Measurements from ENCODE around the gene ZNF808. TPM values are rescaled to one million over a fixed set of nuclear protein-coding genes. Genes with fewer than 3 reads are reported as not detected.
A peak's percentile ranks its signal among the peaks of the same experiment; 100 is the strongest.
"Not testable (repeated sequence)": the region's sequence is repeated elsewhere in the genome, so short reads cannot be mapped to it uniquely, and the experiment has no call there.

The ZNF808 gene
- total RNA-seq = 31.1 and 33.7 TPM in 2 replicates

DNA sequence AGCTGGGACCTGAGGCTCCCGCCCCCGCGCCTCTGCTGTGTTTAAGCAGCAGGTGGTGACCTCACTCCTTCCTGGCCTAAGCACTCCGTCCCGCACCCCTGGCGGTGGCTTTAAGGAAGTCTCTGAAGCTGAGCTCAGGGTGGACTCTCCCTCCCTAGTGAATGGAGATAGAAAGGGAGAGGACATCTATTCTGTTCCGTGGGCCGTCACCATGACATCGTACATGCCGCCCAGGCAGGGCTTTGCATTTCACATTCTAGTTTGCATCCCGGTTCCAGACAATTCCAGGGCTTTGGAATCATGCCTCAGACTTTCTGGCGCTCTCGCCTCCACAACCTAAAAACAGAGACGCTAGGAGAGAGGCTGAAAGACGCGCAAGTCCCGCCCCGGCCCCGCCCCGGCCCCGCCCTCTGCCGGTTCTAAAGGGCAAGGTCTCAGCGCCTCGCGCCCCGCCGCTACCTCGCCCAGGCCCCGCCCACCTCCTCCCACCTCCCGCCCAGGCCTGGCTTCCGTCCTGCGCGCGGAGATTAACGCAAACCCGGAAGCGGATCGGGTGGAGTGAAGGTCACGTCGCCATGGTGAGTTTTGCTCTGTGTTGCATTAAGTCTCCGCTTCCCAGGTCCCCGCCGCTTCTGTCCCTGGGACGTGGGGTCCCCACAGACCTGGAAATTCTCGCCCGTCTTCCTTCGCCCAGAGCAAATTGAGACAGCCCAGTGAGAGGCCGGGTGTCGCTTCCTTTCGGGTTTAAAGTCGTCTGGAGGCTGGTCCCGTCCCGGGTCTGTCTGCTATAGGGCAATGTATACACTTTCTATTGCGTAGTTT is at the start of gene ZNF808:
Gene ZNF808 (plus strand): TSS at position 535 of the 822 bp plus-strand sequence. CDS start 15,617 bp downstream, outside the sequence.
- ATAC-seq (ENCODE audit: low read depth) (peak; percentile 89), DNase-seq (peak; percentile 79)
- CTCF ChIA-PET = interaction anchor here (0.6 kb wide), 1 partner anchor 183 kb away, joined by 3 read pairs; no protein-coding TSS in a partner anchor
- H3K4me3 Mint-ChIP-seq = peak within 1 kb of the TSS; percentile 98
- POLR2A ChIA-PET = interaction anchor here (0.6 to 1.0 kb wide), 9 partner anchors 8 to 1674 kb away, joined by 3 to 9 read pairs (median 3); partner anchors contain the start of genes RPS9, ZNF765 and ZNF880
- TF ChIP-seq, protein P1, sequence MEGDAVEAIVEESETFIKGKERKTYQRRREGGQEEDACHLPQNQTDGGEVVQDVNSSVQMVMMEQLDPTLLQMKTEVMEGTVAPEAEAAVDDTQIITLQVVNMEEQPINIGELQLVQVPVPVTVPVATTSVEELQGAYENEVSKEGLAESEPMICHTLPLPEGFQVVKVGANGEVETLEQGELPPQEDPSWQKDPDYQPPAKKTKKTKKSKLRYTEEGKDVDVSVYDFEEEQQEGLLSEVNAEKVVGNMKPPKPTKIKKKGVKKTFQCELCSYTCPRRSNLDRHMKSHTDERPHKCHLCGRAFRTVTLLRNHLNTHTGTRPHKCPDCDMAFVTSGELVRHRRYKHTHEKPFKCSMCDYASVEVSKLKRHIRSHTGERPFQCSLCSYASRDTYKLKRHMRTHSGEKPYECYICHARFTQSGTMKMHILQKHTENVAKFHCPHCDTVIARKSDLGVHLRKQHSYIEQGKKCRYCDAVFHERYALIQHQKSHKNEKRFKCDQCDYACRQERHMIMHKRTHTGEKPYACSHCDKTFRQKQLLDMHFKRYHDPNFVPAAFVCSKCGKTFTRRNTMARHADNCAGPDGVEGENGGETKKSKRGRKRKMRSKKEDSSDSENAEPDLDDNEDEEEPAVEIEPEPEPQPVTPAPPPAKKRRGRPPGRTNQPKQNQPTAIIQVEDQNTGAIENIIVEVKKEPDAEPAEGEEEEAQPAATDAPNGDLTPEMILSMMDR (IDR thresholded peaks at IDR 0.05) = no peak
- H3K4me1 Mint-ChIP-seq = peaks cover 25% of the 10 kb centered on the region
- H3K27ac Mint-ChIP-seq = peak within 1 kb of the TSS; percentile 98
- H3K9me3 Mint-ChIP-seq = peaks cover 5% of the 10 kb centered on the region
- intact Hi-C loops (cut with micrococcal nuclease) = loop anchor here (1.0 to 5.0 kb wide), 12 partner anchors 8 to 415 kb away; partner anchors contain the start of genes ZNF480, ZNF528, ZNF600 and ZNF611
- H3K27me3 Mint-ChIP-seq = no peaks in the 10 kb centered on the region
- peaks cover 23% of the 10 kb centered on the region for H3K36me3 Mint-ChIP-seq (ENCODE audit: low read depth)

DNA sequence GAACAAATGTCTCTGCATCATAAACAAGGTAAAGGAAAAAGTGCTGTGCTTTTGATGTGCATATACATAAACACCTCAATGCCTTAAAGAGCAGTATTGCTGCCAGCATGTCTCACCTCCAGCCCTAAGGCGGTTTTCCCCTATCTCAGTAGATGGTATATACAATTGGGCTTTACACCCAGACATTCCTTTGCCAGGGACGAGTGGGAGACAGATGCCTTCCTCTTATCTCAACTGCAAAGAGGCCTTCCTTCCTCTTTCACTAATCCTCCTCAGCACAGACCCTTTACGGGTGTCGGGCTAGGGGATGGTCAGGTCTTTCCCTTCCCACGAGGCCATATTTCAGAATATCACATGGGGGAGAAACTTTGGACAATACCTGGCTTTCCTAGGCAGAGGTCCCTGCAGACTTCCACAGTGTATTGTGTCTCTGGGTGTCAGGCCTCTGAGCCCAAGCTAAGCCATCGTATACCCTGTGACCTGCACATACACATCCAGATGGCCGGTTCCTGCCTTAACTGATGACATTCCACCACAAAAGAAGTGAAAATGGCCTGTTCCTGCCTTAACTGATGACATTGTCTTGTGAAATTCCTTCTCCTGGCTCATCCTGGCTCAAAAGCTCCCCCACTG is 43.2 kb upstream of the ZNF808 start:
- CTCF ChIA-PET = not testable (repeated sequence)
- peaks cover 17% of the 10 kb centered on the region for H3K36me3 Mint-ChIP-seq (ENCODE audit: low read depth)

DNA sequence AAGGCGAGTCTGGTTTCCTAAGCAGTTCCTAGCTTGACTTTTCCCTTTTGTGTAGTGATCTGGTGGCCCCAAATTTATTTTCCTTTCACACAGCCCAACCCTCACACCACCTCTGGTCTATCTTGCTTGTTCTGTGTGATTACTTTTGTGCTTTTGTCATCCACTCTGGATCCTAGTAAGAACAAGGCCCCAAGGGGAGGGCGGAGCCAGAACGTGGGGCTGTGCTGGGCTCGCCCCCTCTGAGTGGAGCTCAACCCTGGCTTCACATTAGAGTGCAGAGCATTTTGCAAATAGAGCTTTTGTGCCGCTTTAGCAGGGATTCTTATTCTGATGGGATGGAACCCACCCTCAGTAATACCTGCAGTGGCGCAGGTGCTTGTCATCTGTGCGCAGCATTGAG is 42.4 kb upstream of the ZNF808 start:
- POLR2A ChIA-PET; intact Hi-C loops (cut with micrococcal nuclease); H3K4me3 Mint-ChIP-seq; DNase-seq; H3K27ac Mint-ChIP-seq; ATAC-seq (ENCODE audit: low read depth); H3K27me3 Mint-ChIP-seq; H3K4me1 Mint-ChIP-seq; CTCF ChIA-PET: not testable (repeated sequence)
- H3K36me3 Mint-ChIP-seq (ENCODE audit: low read depth) = peaks cover 17% of the 10 kb centered on the region
- H3K9me3 Mint-ChIP-seq = peaks cover 27% of the 10 kb centered on the region

More for the DNA sequence above, 43.2 kb upstream of the ZNF808 start:
- H3K4me3 Mint-ChIP-seq; intact Hi-C loops (cut with micrococcal nuclease); H3K4me1 Mint-ChIP-seq; H3K27me3 Mint-ChIP-seq; POLR2A ChIA-PET; ATAC-seq (ENCODE audit: low read depth); H3K27ac Mint-ChIP-seq; DNase-seq: not testable (repeated sequence)
- H3K9me3 Mint-ChIP-seq = peaks cover 27% of the 10 kb centered on the region

DNA sequence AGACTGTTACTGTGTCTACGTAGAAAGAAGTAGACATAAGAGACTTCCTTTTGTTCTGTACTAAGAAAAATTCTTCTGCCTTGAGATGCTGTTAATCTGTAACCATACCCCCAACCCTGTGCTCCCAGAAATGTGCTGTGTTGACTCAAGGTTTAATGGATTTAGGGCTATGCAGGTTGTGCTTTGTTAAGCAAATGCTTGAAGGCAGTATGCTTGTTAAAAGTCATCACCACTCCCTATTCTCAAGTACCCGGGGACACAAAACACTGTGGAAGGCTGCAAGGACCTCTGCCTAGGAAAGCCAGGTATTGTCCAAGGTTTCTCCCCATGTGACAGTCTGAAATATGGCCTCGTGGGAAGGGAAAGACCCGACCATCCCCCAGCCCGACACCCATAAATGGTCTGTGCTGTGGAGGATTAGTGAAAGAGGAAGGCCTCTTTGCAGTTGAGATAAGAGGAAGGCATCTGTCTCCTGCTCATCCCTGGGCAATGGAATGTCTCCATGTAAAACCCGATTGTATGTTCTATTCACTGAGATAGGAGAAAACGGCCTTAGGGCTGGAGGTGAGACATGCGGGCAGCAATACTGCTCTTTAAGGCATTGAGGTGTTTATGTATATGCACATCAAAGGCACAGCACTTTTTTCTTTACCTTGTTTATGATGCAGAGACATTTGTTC is 41.8 kb upstream of the ZNF808 start:
- H3K9me3 Mint-ChIP-seq = peaks cover 25% of the 10 kb centered on the region
- CTCF ChIA-PET; H3K4me1 Mint-ChIP-seq; ATAC-seq (ENCODE audit: low read depth); H3K4me3 Mint-ChIP-seq; POLR2A ChIA-PET; H3K27me3 Mint-ChIP-seq; DNase-seq; intact Hi-C loops (cut with micrococcal nuclease); H3K27ac Mint-ChIP-seq: not testable (repeated sequence)
- H3K36me3 Mint-ChIP-seq (ENCODE audit: low read depth) = peaks cover 19% of the 10 kb centered on the region

DNA sequence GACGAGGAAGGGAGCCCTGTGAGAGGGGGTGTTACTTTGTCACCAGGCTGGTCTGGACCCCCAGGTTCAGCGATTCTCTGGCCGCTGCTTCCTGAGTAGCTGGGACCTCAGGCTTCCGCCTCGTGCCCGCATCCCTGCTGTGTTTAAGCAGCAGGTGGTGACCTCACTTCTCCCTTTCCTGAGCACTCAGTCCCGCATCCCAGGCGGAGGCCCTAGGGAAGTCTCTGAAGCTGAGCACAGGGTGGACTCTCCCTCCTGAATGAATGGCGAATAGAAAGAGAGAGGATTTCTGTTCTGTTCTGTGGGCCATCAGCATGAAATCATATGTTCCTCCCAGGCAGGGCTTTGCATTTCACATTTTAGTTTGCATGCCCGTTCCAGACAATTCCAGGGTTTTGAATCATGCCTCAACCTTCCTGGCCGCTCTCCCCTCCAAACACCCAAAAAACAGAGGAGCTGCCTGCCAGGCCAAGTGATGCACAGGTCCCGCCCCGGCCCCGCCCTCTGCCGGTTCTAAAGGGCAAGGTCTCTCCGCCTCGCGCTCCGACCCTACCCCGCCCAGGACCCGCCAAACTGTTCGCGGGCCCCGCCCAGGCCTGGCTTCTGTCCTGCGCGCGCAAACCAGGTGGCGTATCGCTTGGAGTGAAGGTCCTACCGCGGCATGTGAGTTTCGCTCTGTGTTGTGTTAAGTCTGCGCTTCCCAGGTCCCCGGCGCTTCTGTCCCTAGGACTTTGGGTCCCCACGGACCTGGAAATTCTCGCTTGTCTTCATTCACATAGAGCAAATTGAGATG is 35.1 kb upstream of the ZNF808 start:
- ChIA-PET POLR2A (no interaction called here), CTCF (no interaction called here)
- intact Hi-C loops (cut with micrococcal nuclease) = no loop called here
- Mint-ChIP-seq H3K9me3 (peaks cover 22% of the 10 kb centered on the region), H3K4me3 (no peak overlapping the region), H3K27me3 (peaks cover 3% of the 10 kb centered on the region), H3K36me3 (ENCODE audit: low read depth) (peaks cover 20% of the 10 kb centered on the region), H3K27ac (no peak overlapping the region), H3K4me1 (no peaks in the 10 kb centered on the region)
- no peak for DNase-seq
- TF ChIP-seq, protein P1 (IDR thresholded peaks at IDR 0.05) = no peak
- ATAC-seq (ENCODE audit: low read depth) = no peak

DNA sequence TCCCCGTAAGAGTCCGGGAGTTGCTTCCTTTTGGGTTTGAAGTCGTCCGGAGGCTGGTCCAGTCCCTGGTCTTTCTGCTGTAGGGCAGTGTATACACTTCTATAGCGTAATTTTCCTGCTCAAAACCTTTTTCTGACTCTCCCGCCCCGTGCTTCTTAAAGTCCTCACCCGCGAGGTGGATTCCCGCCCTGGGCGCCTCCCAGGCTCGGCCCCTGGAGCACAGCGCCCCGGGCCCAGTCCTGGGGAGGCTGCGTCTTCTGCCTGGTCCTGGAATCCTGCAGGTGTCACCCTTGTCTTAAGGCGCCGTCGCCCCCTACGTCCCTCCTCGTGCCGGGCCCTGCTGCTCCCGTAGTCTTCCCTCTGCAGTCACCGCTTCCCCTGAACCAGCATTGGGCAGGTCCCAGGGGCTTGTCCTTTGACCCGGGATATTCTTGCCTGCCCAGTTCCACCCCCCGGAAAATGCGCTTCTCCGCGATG is 34.4 kb upstream of the ZNF808 start:
- no peak for ATAC-seq (ENCODE audit: low read depth)
- H3K36me3 Mint-ChIP-seq (ENCODE audit: low read depth) = peaks cover 26% of the 10 kb centered on the region
- H3K27me3 Mint-ChIP-seq = peaks cover 3% of the 10 kb centered on the region
- ChIA-PET CTCF (no interaction called here), POLR2A (no interaction called here)
- intact Hi-C loops (cut with micrococcal nuclease) = no loop called here
- DNase-seq = no peak
- H3K9me3 Mint-ChIP-seq = peaks cover 27% of the 10 kb centered on the region
- no peaks in the 10 kb centered on the region for H3K4me1 Mint-ChIP-seq
- TF ChIP-seq, protein P1 (IDR thresholded peaks at IDR 0.05) = no peak
- H3K4me3 Mint-ChIP-seq = no peak overlapping the region
- no peak overlapping the region for H3K27ac Mint-ChIP-seq
